GM19193 (cell line): ENCODE results near the gene SLAIN2.

ENCODE experiments used
- POLR2A ChIP-seq: IDR thresholded peaks from 4 replicates; pipeline ENCODE4 v1.6.1; 2011; ENCODE audit not compliant: insufficient read depth, insufficient read length; ENCODE audit errors: extremely low read depth

Gene SLAIN2

DNA sequence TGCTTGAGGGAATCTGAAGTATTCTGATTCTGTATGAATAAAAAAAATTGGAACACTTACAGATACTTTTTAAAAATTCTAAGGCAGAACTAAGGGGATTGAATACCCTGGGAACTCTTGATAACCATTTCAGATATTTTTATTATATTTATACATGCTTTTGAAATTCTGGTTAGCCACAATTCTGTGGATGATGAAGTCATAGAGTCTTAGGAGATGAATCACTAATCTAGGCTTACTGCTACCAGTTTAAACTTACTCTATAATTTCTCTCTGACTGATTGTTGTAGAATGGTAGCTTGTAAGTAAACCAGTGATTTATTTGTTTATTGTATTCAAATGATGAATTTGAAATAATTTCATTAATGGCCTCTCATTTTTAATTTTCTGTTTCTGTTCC is 11.4 kb upstream of the SLAIN2 start:
- TF ChIP-seq POLR2A: no peak

DNA sequence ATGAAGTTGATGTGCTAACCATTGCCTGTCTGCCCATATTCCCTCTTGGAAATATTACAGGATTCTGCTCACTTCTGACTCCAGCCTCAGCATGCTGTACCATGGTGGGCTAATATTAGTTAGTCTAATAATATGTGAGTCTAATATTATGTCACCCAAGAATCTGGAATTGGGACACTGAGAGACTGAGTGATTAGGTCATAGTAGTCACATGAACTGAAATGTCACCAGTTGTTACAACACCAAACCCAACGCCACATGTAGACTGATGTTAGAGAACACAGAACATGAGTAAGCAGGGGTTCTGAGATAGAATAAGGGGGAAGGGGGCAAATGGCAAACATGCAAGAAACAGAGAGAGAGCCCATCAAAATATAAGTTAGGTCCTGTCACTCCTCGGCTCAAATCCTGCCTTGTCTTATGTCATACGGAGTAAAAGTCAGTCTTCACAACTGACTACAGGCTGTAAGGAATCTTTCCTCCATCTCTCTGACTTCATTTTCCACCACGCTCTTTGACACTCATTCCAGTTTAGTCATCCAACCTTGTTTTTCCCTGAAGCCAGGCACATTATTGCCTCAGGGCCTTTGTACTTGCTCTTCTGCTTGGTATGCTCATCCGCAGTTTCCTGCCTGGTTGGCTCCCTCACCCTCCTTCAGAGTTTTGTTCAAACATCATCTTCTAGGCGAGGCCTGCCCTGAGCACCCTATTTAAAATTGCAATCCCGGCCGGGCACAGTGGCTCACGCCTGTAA is 9.6 kb upstream of the SLAIN2 start:
- TF ChIP-seq POLR2A: no peak

DNA sequence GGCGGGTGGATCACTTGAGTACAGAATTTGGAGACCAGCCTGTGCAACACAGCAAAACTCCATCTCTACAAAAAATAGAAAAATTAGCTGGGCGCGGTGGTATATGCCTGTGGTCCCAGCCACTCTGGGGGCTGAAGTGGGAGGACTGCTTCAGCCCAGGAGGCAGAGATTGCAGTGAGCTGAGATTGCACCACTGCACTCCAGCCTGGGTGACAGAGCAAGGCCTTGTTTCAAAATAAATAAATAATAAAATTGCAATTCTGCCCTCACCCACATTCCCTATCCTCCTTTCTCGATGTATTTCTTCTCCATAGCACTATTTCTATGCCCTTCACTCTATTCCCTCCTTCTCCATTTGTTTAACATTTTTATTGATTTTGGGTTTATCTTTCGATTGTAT is 8.7 kb upstream of the SLAIN2 start:
- TF ChIP-seq POLR2A: no peak

DNA sequence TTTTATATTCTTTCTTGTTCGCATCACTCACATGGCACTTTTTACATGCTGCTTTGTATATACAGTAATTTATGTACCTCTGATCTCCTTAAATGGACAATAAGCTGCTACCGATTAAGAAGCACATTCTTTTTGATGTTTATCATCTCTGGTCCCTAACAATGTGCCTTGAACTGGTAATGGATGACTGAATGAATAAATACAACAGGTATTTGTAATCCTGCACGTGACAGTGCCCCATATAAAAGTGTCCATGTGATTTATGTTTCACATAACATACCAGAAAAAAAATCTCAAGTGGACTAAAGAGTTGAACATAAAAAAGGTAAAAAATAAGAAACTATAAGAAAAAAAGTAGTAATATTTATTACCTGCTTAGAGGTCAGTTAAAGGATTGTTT is 7.7 kb upstream of the SLAIN2 start:
- no peak for TF ChIP-seq POLR2A

DNA sequence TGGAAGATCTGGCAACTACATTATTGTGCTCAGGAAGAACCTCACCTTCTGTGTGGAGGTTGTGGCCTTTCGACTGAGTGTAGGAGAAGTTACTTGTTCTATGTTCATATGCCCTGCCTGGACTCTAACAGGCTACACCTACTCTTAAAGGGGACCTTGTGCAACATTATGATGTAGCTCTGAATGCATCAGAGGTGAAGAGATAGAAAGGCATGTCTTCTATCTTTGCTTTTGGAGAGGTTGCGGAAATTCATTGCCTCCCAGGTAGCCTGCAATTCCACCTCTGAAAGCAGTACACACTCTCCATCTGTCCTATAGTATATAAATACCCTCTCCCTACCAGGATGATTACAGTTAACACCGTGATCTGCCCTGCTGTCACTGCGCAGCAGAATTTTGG is 7.1 kb upstream of the SLAIN2 start:
- no peak for TF ChIP-seq POLR2A

DNA sequence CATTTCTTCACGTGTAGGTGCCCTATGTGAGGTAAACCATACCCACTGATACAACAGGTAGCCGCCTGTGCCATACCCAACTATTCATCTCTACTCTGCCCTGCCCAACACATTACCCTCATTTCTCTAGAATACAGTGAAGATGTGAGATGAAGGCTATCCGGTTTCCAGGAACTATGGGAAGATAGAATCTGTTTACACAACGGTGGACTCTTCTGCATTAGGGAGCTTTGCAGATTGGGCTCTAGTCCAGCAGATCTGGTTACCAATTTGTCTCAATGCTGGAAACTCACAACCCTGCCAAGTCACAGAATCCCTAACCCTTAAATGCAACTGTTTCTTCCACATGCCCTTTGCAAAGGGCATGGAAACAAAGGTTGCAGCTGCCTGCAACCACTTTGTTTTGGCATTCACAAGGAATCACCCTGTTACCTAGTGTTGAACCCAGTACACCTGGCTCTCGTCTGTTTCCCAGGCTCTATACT is 6.4 kb upstream of the SLAIN2 start:
- TF ChIP-seq POLR2A: no peak

DNA sequence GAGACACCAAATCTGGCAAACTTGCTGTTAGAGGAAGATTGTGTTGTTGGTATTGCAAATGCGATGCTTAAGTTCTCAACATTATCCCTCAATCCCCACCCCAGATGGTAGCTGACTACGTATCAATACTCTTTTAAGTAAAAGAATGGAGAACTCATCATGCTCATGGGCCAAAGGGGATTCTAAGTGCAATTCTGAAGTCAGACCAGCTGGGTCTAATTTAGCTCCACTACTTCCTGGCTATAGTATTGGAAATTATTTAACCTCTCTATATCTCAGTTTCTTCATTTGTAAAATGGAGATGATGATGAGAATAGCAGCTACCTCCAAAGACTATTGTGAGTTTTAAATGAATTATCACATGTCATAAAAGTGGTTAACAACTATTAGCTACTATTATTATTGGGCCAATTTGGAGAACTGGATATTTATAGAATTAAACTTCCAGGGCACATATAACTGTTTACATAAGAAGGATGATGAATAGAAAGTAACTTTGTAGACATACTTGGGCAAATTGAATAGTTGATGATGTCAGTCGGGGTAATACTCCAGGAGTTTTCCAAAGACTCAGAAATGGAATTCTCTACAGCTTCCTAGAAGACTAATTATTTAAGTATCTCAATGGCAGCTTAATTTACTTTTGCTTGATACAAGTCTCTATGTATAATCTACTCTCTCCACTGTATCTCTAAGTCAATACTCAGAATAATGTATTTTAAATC is 5.0 kb upstream of the SLAIN2 start:
- no peak for TF ChIP-seq POLR2A

DNA sequence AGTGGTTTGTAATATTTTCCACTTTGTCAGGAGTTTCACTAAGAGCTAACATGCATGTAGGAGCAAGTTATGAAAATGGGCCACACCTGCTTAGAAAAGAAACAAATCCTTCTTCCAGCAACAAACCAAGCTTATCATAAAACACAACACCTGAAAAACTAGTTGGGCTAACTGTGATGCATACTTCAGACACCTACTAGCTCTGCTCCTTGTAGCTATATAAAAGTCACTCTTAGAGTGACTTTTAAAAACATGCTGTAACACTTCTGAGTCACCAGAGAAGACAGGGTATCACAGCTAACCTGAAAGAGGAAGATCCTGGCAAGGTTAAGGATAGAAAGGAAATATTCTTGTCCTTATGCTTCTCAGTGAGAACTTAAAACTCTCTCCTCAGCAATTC is 3.6 kb upstream of the SLAIN2 start:
- no peak for TF ChIP-seq POLR2A

DNA sequence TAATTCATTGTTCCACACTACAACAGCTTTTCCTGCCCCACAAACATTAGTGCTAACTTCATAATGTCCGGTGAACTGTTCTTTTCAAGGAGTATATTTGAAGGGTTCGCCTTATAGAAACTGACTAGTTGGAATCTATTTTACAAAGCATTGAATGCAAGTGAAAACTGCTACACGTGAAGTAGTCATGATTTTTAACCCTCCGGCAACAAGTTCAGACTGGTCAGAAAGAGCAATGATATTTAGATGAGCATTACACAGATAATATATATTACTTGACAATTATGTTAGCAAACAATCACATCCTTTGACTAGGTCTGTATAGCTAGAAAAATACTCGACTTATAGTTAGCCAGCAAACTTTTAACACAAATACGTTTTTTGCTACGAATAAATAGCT is 1.7 kb upstream of the SLAIN2 start:
- TF ChIP-seq POLR2A: no peak

DNA sequence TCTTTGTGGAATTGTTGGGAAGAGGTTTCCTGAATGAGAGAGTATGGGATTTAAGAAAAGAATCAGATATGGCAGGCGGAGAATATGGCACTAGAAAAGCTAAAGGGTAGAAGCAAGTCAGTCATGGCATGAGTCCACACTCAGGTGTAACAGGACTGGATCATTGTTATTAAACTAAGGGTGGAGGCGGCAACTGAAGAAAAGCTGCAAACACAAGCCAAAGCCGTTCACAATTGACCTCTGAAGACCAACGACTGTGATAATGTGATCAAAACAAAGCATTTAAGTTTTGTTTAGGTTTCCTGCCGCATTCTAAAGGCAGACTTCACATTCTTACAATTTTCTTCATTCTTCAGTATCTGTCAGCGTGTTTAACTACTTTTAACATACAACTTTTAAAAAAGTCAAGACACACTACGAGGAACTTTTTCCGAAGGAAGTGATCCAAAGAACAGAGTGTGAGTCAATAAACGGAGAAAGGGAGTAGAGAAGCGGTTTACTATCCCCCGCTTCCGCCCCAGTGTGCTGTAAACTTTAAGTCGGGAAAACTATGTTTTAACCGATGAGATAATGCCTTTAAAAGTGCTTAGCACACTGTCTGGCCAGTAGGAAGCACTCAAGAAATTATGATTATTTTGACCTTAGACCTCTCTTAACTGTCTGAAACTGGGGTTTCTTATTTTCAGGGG is 909 bp upstream of the SLAIN2 start:
- no peak for TF ChIP-seq POLR2A

DNA sequence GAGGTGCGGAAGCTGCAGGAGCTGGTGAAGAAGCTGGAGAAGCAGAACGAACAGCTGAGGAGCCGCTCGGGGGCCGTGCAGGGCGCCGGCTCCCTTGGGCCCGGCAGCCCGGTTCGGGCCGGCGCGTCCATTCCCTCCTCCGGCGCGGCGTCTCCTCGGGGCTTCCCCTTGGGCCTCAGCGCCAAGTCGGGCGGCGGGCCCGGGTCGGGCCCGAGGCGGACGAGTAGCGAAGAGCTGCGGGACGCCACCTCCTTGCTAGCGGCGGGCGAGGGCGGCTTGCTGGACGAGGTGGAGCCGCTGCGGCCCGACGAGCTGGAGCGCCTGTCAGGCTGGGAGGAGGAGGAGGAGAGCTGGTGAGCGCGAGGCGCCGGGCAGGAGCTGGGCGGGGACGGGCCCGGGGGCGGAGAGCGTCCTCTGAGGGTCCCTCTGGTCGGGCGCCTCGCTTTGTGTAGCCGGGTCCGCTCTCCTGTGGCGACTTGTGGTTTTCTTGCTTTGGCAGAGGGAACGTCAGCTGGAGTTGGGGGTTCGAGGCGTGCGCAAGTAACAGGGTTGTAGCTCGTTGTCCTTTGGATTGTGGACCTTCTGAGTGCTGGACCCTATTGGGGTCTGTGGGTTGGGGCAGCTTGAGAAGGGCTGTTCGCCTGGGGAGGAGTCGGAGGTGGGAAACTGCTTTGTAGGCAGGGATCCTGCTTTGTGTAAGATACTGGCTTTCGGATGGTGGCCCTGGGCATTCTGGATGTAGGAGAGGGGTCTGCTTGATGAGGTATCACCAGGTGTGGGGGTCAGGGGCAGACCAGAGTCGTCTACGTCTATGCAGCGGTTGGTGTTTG is 662 bp downstream of the SLAIN2 start:
- no peak for TF ChIP-seq POLR2A

DNA sequence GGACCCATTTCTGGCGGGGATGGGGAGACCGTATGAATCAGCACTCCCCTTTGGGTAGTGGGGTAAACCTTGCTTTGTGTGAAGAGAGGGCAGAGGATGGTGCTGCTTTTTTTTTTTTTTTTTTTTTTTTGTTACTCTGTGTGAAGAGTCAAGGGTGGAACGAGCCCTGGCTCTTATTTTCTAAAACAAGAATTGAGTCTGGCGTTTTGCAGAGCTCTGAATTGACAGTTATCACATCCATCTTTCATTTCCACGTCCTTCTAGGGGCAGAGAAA is 1.2 kb downstream of the SLAIN2 start:
- TF ChIP-seq POLR2A: no peak

DNA sequence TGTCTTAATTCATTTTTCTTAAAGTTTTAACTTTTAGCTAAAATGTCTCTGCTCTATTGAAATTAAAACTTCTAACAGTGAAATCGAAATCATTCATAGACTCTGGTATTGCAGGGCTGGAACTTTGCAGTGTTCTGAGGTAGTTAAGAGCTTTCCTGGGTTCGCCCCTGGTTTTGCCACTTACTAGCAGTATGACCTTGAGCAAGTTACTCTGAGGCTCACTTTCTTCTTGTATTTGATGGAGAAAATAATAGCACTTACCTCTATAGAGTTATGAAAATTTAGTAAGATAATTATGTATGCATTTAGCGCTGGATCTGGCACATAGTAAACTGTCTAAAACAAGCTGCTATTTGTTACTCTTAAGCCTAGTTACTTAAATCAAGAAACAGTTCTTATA is 1.7 kb downstream of the SLAIN2 start:
- no peak for TF ChIP-seq POLR2A

DNA sequence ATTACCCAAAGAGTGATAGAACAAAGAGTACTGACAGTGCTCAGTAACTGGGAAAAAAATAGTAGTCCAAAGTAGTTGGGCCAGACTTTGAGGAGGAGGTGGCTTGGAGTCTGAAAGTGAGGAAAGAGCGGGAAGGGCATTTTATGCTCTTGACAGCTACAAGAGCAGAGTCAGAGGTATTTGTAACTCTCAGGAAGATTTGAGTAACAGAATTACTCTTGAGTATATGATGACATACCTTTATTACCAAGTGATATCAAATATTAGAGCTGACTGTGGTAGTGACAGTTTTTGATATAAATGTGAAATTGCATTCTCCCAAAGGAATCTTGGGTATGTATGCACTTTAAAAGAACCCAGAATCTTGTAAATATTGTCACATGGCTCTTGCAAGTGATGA is 2.2 kb downstream of the SLAIN2 start:
- TF ChIP-seq POLR2A: no peak

DNA sequence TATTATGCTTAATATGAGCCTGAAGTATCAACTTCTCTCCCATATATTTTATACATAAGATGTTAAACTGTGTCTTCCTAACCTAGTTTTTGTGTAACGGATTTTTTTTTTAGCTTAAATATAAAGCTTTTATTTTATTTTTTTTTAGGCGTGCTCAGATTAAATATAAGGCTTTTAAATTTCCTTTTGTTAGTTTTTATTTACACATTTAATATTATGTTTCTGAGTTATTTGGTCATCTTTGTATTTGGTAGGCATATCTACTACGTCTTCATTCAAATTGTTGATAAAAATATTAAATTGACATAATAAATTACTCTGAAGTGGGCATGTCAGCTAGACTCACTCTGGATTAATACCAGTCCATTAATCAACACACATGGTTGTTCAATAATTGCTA is 4.2 kb downstream of the SLAIN2 start:
- TF ChIP-seq POLR2A: no peak
